ENCODE results near the gene DLG3. TPM values are rescaled to one million over a fixed set of nuclear protein-coding genes. Genes with fewer than 3 reads are reported as not detected.

DLG3 gene
- total RNA-seq, 2 donors from 2014 or later = 13.2 to 19.4 TPM

DNA sequence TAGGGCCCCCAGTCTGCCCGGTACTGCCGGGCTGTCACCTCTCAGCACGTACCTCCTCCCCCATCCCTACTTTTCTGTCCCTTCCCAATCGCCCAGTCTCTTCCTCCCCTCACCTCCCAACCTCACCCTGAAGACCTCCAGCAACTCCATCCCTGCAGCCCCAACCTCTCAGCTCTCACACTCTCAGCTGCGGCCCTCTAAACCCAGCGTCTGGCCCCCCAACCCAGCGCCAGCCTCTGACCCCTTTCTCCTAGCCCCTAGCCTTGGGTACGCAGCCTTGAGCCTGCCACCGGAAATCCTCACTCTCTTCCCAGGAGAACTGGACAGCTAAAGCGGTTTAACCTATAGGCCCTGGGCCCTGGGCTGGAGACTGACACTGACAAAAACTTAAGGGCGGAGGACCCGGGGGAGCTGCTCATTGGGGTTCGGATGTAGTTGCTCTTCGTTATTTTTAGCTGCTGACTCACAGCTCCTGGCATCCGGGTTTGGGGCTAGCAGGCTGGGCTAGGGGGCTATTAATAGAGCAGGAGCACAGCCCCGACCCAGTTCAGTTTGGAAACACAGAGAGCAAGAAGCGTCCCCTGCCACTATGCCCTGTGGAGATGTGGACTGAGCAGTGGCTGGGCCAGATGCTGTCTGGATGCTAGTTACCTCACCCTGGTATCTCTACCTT is 9.6 kb upstream of the DLG3 start:
- intact Hi-C loops (cut with DNase I) = no loop called here
- DNase-seq (ENCODE audit: low spot score) = peak; percentile 82

DNA sequence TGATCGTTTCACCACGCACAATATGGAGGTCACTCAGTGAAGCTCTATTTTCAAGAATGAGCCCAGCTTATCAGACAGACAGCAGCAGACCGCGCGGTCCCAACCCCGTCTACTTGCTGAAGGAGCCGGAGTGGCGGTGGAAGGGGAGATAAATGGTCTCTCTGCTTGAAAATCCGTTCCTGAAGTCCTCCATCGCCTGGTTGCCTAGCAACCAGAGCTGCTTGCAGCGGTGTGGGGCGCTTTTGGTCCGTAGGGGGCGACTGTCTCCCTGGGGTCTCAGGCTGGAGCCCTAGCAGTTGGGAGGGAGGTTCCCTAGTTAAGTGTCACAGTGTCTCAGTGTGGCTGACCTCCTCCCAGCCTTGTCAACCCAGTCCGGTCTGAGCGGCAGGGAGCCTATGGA is 8.3 kb upstream of the DLG3 start:
- intact Hi-C loops (cut with DNase I) = no loop called here
- DNase-seq (ENCODE audit: low spot score) = peak; percentile 62

DNA sequence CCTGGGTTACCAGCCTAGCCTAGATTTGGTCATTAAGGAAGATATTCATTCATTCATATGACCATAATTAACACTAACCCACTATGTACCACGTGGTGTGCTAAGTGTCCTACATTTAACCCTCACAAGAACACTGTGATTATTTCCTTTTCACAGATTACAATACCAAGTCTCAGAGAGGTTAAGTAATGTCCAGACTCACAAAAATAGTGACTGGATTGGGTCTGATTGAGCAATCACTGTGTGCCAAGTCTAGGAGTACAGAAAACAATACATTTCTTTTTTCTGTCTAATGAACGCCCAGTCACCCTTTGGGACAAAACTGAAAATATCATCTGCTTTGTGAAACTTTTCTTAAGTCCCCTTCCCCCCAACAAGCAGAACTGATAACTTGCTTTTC is 7.6 kb upstream of the DLG3 start:
- no peak for DNase-seq (ENCODE audit: low spot score)
- intact Hi-C loops (cut with DNase I) = no loop called here

DNA sequence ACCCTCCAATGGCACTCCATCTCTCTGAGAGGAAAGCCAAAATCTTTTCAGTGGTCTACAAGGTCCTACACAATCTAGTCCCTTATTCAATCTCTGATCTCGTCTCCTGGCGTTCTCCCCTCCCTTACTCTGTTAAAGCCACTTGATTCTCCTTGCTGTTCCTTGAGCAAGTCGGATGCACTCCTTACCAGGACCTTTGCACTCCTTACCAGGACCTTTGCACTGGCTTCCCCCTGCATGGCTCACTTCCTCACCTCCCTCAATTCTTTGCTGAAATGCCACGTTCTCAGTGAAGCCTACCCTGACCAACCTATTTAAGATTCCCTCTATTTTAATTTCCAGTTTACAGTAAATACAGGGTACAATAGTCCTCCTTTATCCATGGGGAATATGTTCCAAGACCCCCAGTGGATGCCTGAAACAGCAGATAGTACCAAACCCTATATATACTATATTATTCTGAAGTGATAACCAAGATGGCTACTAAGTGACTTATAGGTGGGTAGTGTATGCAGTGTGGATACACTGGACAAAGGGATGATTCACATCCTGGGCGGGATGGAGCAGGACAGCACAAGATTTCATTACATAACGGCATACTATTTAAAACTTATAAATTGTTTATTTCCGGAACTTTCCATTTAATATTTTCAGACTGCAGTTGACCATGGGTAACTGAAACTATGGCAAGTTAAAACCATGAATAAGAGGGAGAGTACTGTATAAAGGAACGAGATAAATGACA is 6.5 kb upstream of the DLG3 start:
- no peak for DNase-seq (ENCODE audit: low spot score)
- intact Hi-C loops (cut with DNase I) = no loop called here

DNA sequence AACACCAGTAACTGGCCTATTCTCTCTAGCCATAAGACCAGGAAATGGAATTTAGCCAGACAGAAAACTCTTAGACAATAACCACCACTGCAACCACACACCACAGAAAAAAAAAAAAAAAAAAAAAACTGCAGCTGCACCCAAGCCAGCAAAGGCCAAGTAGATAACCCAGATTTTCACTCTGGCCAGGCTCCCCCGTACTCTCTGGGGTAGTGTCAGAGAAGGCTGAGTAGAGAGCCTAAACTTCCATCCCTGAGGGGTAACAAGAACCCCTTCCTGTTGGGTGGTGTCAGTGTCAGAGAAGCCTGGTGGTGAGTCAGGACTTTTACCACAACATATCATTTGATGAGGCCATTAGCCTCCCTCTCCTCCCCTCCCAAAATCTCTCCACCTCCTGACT is 5.6 kb upstream of the DLG3 start:
- intact Hi-C loops (cut with DNase I) = no loop called here
- DNase-seq (ENCODE audit: low spot score) = no peak

DNA sequence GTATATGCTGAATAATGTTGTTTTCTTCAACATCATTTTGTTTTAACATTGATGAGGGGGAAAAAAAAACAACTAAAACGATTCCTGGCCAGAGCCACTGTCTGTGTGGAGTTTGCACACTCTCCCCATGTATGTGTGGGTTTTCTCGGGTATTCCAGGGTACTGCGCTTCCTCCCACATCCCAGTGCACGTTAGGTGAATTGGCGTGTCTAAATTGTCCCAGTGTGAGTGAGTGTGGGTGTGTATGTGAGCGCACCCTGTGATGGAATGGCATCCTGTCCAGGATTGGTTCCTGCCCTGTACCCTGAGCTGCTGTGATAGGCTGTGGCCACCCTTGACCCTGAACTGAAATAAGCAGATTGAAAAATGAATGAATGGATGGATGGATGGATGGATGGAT is 2.4 kb upstream of the DLG3 start:
- peak; percentile 1 for DNase-seq (ENCODE audit: low spot score)
- intact Hi-C loops (cut with DNase I) = no loop called here

DNA sequence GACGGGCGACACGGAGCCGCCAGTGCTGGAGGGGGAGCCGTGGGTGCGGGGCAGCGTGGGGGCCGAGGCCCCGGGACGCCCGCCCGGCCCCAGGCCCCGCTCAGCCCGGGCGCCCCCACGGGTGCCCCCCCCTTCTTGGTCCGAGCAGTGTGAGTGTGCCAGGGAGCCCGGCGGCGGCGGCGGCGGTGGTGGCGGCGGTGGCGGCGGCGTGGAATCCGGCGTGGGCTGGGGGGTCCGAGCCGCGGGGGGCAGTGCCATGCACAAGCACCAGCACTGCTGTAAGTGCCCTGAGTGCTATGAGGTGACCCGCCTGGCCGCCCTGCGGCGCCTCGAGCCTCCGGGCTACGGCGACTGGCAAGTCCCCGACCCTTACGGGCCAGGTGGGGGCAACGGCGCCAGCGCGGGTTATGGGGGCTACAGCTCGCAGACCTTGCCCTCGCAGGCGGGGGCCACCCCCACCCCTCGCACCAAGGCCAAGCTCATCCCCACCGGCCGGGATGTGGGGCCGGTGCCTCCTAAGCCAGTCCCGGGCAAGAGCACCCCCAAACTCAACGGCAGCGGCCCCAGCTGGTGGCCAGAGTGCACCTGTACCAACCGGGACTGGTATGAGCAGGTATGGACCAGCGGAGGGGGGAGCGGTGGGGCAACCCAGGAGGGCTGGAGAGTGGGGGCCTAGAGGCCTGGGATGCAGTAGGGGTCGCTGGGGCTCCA is 466 bp downstream of the DLG3 start:
- intact Hi-C loops (cut with DNase I) = no loop called here
- DNase-seq (ENCODE audit: low spot score) = no peak

DNA sequence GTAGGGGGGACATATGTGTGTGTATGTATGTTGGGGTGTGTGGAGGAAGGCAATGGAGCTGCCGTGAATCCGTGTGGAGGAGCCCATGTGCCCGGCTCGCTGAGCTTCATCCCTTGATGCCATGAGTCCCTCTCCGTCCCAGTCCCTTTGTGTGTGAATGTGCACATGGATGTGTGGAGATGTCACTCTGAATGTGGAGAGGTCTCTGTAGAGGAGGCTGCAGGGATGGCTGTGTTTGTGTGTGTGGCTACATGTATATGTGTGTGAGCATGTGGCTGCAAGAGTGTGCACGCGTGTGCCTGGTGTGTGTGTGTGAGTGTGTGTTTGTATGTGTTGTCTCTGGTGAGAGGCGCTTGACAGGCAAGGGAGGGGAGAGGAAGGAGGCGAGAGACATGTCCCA is 1.3 kb downstream of the DLG3 start:
- intact Hi-C loops (cut with DNase I) = no loop called here

DNA sequence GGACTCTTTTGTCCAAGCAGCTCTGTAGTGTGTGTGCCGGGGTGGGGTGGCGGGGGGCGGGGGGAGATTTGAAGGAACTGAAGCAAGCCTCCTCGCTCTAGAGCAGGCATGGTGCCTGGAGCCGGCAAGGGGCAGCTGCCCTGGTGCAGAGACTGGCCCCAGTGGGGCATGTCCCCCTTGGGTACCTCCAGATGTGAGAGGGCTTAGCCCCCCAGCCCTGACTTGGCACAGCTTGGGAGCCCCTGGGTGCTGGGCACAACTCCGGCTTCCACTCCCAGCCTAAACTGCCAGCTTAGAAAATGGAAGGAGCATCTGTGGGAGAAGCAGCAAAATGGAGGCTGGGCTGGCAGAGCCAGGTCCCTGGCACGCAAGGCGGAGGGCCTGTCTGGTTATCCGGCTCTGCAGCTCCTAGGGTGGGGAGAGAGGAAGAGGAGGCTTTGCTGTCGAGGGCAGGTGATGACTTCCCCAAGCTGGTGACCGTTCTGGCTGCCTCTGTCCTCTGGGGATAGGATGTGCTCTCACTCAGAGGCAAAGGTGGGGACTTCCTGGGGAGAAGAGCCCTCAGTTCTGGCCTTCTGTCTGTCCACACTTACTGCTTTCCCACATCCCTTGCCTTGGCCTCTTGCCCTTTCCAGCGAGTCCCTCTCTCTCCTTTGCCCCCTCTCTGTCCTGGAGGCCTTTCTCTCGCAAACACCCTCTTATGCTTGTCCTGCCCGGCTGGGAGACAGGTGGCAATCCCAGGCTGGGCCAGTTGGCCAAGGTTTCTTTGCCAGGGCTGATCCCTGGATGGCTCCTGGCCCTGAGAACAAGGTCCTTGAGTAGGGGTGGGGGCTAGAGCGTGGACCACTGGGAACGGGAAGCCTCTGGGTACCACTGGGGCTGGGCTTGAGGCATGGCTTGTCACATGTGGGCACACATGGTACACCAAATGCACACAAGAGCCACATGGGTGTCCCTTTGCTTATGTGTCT is 2.0 kb downstream of the DLG3 start:
- no peak for DNase-seq (ENCODE audit: low spot score)
- intact Hi-C loops (cut with DNase I) = no loop called here

More for the DNA sequence above, 1.3 kb downstream of the DLG3 start:
- no peak for DNase-seq (ENCODE audit: low spot score)

DNA sequence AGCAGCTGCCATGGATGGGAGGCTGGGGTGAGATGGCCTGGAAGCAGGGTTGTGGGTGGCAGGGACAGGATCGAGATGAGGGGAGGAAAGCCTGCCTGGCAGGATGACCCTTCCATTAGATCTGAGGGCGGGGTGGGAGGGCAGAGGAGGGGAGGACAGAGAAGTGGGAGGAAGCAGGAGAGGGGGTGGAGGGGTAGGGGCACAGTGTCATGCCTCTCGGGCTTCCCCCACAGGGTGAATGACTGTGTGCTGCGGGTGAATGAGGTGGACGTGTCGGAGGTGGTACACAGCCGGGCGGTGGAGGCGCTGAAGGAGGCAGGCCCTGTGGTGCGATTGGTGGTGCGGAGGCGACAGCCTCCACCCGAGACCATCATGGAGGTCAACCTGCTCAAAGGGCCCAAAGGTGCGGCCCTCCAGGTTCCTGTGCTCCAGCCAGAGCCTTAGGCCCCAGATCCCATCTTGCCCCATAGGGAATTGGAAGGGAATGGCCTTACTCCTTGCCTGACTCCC is 4.9 kb downstream of the DLG3 start:
- DNase-seq (ENCODE audit: low spot score) = no peak
- intact Hi-C loops (cut with DNase I) = no loop called here

DNA sequence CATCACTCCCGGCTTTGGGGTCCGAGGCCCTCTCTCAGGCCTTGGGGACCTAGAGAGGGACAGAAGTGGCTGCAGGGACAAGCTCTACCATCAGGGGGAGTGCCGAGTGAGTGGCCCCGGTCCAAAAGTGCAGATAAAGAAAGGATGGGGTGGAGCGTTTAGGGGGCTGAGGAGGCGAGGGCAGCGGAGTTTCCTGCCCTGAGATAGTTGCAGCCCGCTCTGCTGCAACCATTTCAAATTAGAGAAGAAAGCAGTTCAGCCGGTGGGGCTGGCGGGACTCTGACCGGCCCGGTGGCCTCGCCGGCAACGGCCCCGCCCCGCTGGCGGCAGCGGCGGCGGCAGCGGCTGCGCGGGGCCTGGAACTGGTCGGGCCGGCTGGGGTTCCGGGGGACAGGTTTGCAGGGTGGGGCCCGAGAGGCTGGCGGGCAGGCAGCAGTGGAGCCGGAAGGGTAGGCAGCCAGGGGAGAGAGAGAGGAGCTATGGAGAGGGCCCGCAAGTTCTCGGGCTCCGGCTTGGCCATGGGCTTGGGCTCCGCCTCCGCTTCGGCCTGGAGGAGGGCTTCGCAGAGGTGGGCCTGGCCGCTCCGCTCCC is 7.6 kb downstream of the DLG3 start:
- intact Hi-C loops (cut with DNase I) = loop anchor here in 1 of 2 donors (5.0 kb wide), 1 partner anchor 100 kb away; no protein-coding TSS in a partner anchor
- DNase-seq (ENCODE audit: low spot score) = no peak

DNA sequence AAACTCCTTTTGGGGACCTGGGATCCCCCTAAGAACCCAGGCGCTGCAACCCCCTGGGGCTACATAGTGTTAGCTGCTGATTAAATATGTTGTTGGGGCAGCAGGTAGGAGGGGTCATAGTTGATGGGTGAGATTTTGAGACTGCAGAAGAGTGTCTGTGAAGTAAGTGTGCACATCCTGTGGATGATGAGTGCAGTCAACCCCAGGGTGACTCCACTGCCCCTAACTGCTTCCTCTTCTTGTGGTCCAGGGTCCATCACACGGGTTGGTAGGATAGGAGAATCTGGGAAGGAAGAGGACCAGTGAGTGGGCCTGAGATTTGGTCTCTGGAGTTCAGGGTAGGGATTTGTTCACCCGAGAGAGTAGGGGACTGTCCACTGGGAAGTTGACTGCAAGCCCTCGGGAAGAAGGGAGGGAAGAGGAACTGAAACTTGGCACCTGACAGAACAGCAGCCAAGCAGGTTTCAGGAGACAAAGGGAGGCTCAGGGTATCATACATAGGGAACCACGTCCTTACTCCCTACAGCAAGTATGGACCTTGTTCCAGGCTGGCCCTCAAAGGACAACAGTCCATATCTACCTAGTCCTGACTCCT is 8.5 kb downstream of the DLG3 start:
- no peak for DNase-seq (ENCODE audit: low spot score)
- intact Hi-C loops (cut with DNase I) = loop anchor here in 1 of 2 donors (5.0 kb wide), 1 partner anchor 99 kb away; no protein-coding TSS in a partner anchor

DNA sequence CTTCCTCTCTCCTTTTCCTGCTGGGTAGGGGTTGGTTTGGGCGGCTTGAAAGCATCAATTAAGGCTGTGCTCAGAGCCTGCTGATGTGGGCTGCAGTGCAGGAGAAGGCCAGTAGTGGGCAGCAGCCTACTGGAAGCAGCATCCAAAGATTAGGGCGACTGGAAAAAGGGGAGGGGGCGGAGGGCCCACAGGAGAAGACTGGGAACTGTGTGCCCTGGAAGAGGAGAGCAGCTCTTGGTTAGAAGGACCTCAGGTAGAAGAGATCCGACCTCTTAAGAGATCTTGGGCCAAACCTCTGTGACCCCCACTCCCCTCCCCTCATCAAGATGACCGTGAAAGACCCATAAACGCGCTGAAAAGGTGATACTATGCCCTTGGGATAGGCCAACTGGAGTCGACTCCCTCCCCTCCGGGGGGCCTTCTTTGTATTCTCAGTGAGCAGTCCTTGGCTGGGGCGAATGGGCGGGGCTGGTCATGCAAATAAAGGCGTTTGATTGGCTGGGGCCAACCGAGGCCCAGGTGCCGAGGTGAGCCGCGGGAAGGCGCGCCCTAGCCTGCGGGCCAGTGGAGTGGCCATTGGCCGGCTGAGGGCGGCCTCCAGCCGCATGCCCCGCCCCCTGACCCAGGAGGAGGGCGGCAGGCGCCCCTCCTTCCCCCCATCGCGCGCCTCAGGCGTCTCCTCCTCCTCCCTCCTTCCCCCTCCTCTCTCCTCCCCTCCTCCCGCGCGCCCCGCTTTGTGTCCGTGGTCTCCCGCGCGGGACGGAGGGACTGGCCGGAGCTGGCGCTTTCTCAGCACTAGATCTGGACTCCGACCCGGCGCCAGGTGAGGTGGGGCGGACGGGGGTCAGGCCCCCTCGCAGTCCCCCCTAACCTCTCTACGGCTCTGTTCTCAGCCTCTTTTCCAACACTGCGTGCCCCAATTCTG is 10.1 kb downstream of the DLG3 start:
- no peak for DNase-seq (ENCODE audit: low spot score)
- intact Hi-C loops (cut with DNase I) = loop anchor here in 1 of 2 donors (5.0 kb wide), 1 partner anchor 98 kb away; no protein-coding TSS in a partner anchor

DNA sequence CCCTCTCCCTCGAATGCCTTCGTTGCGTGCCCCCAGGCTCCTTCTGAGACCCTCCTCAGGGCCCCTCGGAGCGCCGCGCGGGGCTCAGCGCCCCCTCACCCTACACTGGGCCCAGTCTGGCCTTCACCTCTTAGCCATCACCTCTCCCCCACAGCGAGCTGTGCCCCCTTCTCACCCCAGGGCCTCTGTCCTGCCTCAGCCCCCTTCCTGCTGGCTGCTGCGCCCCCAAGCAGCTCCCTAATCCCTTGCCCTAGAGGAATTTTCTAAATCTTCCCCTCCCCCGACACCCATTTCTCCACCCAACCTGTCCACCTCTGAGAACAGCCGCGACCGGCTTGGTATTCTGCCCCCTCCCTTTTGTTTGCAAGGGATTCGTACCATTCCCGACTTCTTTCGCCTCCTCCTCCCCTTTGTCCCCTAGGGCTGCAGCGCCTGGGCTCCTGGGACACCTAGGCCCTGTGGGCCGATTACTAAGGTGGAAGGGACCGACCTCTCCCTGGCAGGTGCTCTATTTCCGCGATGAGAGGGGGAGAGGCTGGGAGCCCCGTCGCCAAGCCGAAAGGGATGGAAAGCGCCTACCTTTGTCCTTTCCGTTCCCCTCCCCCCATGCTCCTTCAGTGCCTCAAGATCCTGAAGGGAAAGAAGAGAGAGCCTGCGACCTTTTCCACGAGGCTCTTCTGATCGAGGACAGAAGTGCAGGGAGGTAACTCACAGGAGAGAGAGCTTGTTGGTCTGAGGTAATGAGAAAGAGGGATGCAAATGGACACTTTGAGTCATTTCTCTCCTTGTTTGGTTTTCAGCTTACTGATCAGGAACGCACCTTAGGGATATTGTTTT is 10.9 kb downstream of the DLG3 start:
- intact Hi-C loops (cut with DNase I) = no loop called here
- DNase-seq (ENCODE audit: low spot score) = no peak

DNA sequence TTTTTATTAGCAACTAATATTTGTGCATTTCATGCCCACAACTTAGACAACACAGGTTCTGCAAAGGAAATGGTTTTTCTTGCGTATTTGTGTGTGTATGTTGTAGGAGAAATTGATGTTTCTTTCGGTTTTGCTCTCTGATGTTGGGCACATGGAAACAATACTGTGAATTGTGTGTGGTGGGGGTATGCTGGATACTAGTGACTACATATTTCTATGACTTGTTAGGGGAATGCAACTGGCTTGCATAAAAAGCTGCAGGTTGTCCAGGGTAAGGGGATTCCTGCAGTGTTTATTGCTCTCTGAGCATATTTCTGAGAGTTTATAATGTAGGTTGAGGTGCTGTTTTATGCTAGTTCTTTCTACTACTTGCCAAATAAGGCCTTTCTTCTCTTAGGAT is 11.6 kb downstream of the DLG3 start:
- no peak for DNase-seq (ENCODE audit: low spot score)
- intact Hi-C loops (cut with DNase I) = no loop called here

DNA sequence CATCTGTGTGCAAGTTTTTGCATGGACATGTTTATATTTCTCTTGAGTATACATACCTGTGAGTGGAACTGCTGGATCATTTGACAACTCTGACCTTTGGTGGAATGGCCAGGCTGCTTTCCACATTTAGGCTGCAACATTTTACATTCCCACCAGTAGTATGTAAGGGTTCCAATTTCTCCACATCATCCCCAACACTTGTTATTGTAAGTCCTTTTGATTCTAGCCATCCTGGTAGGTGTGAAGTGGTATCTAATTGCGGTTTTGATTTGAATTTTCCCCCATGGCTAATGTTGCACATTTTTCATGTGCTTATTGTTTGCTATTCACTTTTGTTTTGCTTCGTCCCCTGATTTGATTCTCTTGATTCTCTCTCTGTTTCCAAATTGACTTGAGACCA is 16.4 kb downstream of the DLG3 start:
- intact Hi-C loops (cut with DNase I) = no loop called here
- no peak for DNase-seq (ENCODE audit: low spot score)

All from posterior vena cava (tissue), 2 donors.